Vagina (tissue), 2 donors: ENCODE data around the gene ZC3HAV1.

Experiments used
- POLR2A ChIP-seq, 2 donors: fragments of 450-650 bp; IDR thresholded peaks; one replicate each; pipeline ENCODE4 v1.6.1; 2017; ENCODE audit warnings: antibody characterized with exemption in 2 of 2, mild to moderate bottlenecking in 2 of 2, moderate library complexity in 2 of 2
- POLR2AphosphoS5 ChIP-seq, 2 donors: sonication (generic); formaldehyde crosslinking; IDR thresholded peaks; one replicate each; pipeline ENCODE4 v1.9.0; 2017; ENCODE audit warnings: antibody characterized with exemption in 2 of 2, mild to moderate bottlenecking in 2 of 2, low read depth in 1 of 2; ENCODE audit not compliant: insufficient read depth in 1 of 2
- TF ChIP-seq, protein P1 (sequence below), 3 experiments: fragments of 450-650 bp in 2 of 3; fragments of 200-600 bp in 1 of 3; sonication (generic) in 1 of 3; IDR thresholded peaks; one replicate each; pipeline ENCODE4 v1.5.1; 2017 to 2019; ENCODE audit warnings: antibody characterized with exemption in 3 of 3, mild to moderate bottlenecking in 2 of 3, moderate library complexity in 2 of 3

DNA sequence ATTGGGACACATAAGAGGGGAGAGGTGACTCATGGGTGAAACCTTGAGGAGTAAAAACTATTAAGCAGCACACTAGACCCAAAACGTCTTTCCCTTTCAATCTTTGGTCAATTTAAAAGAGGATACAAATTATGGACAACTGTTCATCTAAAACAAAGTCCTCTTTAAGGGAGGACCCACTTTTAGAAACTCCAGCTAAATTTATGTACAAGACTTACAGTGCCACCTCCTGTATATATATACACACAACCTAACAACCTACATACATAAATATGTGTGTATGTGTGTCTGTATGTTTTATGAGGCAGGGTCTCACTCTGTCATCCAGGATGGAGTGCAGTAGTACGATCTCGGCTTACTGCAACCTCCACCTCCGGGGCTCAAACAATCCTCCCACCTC lies 18.1 kb upstream of the ZC3HAV1 start:
- TF ChIP-seq, protein P1, sequence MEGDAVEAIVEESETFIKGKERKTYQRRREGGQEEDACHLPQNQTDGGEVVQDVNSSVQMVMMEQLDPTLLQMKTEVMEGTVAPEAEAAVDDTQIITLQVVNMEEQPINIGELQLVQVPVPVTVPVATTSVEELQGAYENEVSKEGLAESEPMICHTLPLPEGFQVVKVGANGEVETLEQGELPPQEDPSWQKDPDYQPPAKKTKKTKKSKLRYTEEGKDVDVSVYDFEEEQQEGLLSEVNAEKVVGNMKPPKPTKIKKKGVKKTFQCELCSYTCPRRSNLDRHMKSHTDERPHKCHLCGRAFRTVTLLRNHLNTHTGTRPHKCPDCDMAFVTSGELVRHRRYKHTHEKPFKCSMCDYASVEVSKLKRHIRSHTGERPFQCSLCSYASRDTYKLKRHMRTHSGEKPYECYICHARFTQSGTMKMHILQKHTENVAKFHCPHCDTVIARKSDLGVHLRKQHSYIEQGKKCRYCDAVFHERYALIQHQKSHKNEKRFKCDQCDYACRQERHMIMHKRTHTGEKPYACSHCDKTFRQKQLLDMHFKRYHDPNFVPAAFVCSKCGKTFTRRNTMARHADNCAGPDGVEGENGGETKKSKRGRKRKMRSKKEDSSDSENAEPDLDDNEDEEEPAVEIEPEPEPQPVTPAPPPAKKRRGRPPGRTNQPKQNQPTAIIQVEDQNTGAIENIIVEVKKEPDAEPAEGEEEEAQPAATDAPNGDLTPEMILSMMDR (IDR thresholded peaks at IDR 0.05), result no peak
- TF ChIP-seq POLR2A (IDR thresholded peaks at IDR 0.05) (no peak), POLR2AphosphoS5 (IDR thresholded peaks at IDR 0.05; ENCODE audit: insufficient read depth in 1 of 2, low read depth in 1 of 2) (no peak)
